ENCODE measurements around the gene GIMAP6.
A peak's percentile ranks its signal among the peaks of the same experiment; 100 is the strongest.
"Not testable (repeated sequence)": the region's sequence is repeated elsewhere in the genome, so short reads cannot be mapped to it uniquely, and the experiment has no call there.

The GIMAP6 gene

DNA sequence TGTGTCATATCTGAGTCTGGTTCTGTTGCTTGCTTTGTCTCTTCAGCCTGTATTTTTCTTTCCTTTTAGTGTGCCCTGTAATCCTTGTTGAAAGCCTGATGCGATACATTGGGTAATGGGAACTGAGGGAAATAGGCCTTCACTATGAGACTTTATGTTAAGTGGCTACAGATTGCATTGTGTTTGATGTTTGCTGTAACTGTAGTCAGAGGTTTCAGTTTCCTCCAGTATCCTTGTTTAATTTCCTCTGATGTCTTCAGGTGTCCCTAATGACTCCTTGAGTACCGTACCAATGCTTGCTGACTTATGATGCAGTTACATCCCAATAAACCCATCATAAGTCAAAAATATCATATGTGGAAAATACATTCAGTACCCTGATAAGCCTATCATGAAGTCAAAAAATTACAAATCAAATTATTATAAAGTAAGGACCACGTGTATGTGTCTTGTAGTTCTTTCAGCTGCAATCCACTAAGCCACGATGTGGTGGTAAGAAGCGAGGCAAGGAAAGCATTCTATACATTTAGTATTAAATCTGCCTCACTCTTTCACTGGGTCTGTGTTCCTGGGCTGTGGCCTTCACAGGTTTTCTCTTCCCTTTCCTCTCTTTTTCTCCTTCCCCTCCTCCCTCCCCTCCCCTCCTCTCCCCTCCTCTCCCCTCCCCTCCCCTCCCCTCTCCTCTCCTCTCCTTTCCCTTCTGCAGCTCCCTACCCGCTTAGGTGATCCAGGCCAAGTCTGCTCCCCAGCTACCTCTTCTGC is 13.3 kb upstream of the GIMAP6 start:
- no peak for DNase-seq

GRCh38 chr7:150642926-150643325 is 10.7 kb upstream of the GIMAP6 start:
- DNase-seq: no peak

GRCh38 chr7:150641854-150642253 is 9.7 kb upstream of the GIMAP6 start:
- no peak for DNase-seq

DNA sequence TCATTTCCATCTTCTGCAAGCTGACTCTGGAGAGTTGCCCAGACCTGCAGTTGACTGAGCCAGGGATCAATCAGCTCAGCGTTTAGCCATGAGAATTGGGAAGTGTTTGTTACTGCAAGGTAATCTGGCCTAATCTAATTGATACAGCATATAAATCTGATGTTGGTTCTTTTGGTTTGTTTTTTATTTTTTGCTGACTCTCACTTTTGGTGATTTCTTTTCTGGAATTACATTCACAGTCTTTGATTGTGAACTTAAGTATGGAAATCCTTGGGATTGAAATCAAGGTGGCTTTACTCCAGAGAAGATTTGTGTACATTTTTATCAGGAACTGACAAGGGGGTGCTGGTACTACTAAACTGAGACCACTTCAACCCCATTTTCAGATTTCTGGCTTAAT is 1.7 kb upstream of the GIMAP6 start:
- DNase-seq: no peak

GRCh38 chr7:150631084-150631826 is 930 bp downstream of the GIMAP6 start:
- DNase-seq: peak; percentile 60

DNA sequence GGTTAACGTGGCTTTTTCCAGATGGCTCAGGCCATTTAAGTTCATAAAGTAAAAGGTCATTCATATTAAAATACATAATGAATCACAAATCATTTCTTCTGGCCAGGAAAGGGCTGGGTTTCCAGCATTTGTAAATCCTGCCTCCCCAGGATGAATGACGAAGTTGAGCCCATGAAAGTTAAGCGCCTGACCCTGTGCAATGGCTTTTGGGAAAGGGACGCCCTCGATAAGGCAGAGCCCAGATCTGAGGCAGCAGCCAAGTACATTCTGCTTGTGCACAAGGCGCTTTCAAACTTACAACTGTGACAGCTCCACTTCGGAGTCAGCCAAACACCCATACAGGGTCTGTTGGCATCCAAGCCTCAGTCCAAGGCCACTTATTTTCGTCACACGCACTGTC is 2.8 kb downstream of the GIMAP6 start:
- DNase-seq: no peak

GRCh38 chr7:150627959-150628358 is 4.2 kb downstream of the GIMAP6 start:
- DNase-seq: no peak

DNA sequence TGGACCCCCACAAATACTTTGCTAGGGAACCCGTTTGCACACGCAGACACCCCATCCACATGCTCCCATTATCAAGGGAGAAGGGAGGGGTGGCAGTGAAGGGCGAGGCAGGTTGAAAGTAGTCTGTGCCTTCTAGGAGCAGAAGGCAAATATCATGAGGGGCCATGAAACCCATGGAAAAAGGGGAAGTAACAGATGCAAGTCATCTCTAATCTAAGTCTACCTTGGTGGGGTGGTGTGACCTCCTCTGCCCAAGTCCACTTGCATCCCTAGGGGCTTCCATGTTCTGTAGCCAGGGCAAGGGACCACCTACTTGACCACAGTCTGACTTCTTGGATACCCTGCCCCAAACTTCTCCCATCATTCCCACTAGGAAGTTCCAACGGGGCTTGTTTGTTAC is 5.5 kb downstream of the GIMAP6 start:
- no peak for DNase-seq

GRCh38 chr7:150621376-150621775 is 10.8 kb downstream of the GIMAP6 start:
- no peak for DNase-seq

DNA sequence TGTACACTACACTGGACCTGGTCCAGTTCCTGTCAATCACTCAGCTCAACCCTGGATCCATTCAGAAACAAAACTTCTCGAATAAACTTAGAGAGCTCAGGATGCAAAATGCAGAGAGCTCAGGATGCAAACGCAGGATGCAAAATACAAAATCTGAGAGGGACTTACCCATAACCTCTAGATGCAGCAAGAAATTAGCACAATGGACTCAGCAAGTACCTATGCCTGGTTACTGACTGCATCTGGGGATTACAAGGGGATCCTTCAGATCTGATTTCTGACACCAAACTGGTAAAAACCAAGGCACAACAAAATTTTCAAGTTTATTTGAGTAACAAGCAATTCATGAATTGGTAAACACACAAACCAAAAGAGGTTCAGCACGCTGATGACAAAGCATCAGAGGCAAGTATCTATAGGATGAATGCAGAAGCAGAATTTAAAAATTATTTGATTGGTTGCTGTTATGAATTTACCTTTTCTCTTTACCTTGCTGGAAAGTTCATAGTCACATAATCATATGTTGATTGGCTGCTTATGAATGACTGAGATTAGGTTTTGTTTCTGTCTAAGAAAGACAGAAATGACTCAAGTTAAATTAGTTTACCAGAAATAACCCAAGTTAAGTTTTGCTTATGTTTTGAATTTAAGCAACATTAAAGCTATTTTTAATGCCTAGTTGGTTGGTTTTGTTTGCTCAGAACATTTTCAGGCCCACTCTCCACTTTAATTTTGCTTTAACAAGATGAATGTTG is 11.4 kb downstream of the GIMAP6 start:
- DNase-seq: no peak

DNA sequence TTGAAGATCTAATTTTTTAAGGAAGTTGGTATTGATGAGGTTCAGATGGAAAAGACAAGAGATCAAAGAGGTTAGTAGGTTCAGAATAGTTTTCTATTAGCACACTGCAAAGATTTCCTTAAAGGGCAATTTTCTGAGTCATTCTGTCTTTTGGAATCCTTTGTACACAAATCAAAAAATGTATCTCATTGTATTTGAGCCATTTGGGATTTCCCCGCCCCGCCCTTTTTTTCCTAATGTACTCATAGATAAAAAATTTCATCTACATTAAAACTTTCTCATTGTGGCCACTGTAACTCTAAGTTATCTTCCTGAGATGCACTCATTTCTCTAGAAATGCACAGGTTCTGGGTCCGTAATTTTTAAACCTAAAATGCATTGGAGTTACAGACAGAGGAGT is 12.1 kb downstream of the GIMAP6 start:
- no peak for DNase-seq

DNA sequence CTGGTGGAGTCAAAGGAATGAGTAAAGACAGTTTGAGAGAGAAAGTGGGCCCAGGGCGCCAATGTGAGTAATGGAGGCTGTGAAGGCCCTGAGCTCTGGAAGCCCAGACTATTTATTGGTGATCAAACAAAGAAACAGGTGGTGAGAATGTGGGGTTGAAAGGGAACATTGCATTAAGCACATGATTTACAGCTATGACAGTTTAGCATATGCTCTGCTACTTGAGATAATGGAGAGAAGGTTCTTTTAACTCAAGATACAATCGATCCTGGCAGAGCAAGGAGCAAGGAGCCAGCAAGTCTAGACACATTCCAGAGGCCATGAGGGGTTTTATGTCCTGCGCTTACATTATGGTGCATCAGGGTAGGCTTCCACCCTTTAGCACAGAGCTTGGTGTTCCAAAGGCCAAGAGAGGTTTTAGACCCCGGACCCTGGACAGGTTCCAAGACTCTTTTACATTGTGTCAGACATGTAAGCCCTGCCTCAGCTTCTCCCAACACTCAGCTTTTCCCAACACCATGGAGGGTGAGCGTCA is 16.9 kb downstream of the GIMAP6 start:
- DNase-seq: not testable (repeated sequence)

GRCh38 chr7:150614426-150614825 is 17.8 kb downstream of the GIMAP6 start:
- not testable (repeated sequence) for DNase-seq

DNA sequence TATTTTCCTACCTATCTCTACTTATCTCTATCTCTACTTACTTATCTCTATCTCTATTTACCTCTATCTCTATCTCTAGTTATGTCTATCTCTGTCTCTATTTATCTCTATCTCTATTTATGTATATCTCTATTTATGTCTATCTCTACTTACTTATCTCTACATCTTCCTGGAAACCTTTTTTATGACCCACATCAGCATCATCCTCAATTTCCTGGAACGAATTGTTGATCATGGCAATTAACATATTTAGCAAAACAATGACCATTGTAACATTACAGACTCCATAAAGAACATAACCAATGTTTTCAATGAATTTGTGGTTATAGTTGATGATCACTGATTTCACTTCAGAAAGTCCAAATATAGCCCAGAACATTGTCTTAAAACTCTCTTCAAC is 18.3 kb downstream of the GIMAP6 start:
- no peak for DNase-seq

DNA sequence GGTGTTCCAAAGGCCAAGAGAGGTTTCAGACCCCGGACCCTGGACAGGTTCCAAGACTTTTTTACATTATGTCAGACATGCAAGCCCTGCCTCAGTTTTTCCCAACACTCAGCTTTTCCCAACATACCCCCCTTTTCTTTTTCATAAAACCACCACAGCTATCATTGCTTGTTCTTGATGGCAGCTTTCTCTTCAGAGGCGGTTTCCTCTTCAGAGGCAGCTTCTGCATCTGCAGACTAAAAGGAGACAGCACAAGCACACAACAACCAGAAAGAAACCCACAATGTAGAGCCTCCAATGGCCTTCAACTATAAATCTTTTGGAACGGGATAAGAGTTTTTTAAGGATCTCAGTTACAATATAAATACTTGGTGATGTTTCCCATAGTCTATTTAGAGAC is 19.3 kb downstream of the GIMAP6 start:
- no peak for DNase-seq

DNA sequence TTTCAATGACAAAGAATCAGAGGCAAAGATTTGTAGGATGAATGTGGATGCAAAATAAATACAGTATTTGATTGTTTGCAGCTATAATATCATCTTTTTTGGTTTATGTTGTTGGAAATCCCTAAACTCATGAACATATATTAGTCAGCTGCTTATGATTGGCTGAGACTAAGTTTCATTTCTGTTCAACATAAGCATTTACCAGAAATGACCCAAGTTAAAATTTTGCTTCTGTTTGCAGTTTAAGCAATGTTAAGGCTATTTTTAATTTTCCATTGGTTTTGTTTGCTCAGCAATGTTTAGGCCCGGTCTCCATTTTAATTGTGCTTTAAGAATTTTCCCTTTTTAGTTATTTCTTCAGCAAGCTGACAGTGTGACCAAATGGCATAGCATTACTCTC is 22.0 kb downstream of the GIMAP6 start:
- no peak for DNase-seq

- DNase-seq: not testable (repeated sequence)
These were observed 28.6 kb downstream of the GIMAP6 start for GRCh38 chr7:150603600-150603999.

DNA sequence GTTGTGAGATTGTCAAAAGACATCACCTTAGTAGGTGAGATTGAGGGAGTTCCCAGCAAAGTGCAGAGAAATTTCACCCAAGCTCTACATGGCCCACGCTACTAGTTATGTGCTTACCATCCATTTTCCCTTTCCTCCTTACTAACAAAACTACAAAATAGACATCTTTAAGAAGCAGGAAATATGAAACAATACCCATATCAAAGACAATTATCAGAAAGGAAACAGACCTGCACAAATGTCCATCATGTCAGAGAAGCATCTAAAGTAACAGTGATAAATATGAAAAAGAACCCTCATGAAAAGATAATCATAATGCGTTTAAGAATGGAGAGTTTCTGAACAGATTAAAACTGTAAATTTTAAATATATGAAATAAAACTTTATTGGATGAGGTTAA is 36.8 kb downstream of the GIMAP6 start:
- DNase-seq: no peak

GRCh38 chr7:150594805-150595204 is 37.4 kb downstream of the GIMAP6 start:
- DNase-seq: no peak

GRCh38 chr7:150587551-150587950 is 44.6 kb downstream of the GIMAP6 start:
- no peak for DNase-seq

GRCh38 chr7:150586785-150587152 is 45.4 kb downstream of the GIMAP6 start:
- DNase-seq: no peak

DNA sequence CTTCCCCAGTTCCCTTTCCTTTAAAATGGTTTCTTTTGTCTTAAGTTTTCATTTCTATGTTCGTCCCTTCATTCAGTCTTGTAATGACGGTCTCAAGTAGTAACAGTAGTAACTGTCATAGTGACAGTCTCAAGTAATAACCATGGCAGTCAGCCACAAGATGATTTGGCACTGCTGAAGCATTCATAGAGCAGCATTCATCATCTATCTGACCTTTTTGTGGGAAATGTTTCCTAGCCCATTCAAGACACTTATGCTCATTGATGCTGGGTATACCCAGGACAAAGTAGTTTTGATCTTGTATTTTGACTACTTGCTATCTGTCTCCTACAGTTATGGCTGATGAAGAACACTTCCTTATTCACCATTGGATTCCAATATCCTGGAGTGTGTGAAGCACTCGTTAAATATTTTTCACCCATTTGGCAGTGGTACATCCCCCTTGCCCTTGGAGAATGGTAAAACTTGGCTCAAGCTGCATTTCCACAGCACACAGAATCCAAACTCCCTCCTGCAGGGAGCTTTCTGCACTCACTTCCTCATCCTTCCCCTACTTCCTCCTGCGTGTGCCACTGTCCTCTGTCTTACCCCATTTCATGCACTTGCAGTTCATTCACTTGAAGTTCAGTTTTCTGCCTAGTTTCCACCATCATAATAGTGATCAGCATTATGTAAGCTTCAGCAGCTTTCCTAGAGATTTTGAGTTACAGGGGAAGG is 46.0 kb downstream of the GIMAP6 start:
- DNase-seq: no peak

- no peak for DNase-seq
These were observed 47.0 kb downstream of the GIMAP6 start for GRCh38 chr7:150585199-150585598.
